ENCODE data around the gene ZNF423.

DNA sequence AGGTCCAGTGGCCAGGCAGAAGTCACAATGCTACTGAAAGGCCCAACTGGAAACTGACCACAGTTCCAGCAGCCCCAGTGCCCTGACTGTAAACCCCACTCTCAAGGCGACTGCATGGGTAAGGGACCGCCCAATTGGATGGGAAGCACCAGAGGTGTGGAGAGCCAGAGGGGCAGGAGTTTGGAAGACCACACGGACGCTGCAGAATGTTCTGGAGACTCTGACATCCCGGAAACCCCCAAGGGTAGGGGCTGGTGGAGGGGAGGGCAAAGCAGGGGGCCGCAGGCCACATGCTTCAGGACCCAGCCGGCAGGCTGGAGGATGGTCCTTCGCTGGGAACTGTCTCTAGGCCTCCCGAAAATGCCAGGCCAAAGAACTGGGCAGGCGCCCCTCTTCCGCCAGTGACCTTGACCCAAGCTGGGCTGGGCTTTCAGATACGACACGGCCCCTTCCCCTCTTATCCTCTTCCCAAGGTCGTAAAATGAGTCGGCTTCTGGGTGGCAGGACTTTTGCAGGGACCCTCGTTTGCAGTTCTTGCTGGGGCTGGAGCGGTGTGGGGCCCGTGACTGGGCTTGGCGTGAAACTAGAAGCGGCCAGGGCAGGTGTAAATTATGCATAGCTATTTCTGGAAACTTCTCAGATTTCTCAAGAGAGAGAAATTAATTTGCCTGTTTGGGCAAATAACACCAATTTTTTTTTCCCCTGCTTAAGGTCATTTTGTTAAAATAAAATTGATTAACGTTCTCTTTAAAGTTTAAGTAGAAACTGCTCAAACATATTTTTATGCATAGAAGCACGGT is 372.1 kb downstream of the ZNF423 start:
- TF ChIP-seq, protein P1, sequence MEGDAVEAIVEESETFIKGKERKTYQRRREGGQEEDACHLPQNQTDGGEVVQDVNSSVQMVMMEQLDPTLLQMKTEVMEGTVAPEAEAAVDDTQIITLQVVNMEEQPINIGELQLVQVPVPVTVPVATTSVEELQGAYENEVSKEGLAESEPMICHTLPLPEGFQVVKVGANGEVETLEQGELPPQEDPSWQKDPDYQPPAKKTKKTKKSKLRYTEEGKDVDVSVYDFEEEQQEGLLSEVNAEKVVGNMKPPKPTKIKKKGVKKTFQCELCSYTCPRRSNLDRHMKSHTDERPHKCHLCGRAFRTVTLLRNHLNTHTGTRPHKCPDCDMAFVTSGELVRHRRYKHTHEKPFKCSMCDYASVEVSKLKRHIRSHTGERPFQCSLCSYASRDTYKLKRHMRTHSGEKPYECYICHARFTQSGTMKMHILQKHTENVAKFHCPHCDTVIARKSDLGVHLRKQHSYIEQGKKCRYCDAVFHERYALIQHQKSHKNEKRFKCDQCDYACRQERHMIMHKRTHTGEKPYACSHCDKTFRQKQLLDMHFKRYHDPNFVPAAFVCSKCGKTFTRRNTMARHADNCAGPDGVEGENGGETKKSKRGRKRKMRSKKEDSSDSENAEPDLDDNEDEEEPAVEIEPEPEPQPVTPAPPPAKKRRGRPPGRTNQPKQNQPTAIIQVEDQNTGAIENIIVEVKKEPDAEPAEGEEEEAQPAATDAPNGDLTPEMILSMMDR (IDR thresholded peaks at IDR 0.05; ENCODE audit: low read length): no peak
- TF ChIP-seq EZH2 (optimal IDR thresholded peaks at IDR 0.05; ENCODE audit: low read depth, low read length) (no peak), EZH2phosphoT487 (IDR thresholded peaks at IDR 0.05; ENCODE audit: low read length) (no peak)

All from MM.1S (cell line).